Common myeloid progenitor, CD34-positive (primary cell): Measurements from ENCODE around the gene MUC22.
A peak's percentile ranks its signal among the peaks of the same experiment; 100 is the strongest.

ENCODE experiments used
- CTCF ChIA-PET: fragments of 350-600 bp; sonication (Branson Sonifier 250); formaldehyde crosslinking; loops from one replicate; lab custom pipeline; 2021; ENCODE audit warnings: antibody characterized with exemption; lab: Charles Lee
- POLR2A ChIA-PET: fragments of 350-600 bp; sonication (Branson Sonifier 250); formaldehyde crosslinking; loops from one replicate; lab custom pipeline; 2021; ENCODE audit warnings: antibody characterized with exemption; lab: Charles Lee
- DNase-seq, 3 donors: peaks; one replicate each; pipeline versions ENCODE4 v3.0.0 to v3.0.0-alpha.2; 2013
- H3K27ac ChIP-seq, 2 experiments: 1 replicate in 1 of 2; 2 replicates in 1 of 2; pipeline ENCODE4 v1.7.0; 2013; ENCODE audit warnings: inconsistent platforms in 2 of 2, low read length in 2 of 2, mild to moderate bottlenecking in 2 of 2, low read depth in 1 of 2, moderate library complexity in 1 of 2; ENCODE audit not compliant: severe bottlenecking in 2 of 2, insufficient read depth in 1 of 2, poor library complexity in 1 of 2
- H3K27me3 ChIP-seq, 5 experiments: replicated peaks in 2 of 5; 1 replicate in 3 of 5; 2 replicates in 2 of 5; pipeline versions ENCODE4 v1.6.1 to v1.7.0; 2013; ENCODE audit warnings: low read length in 4 of 5, mild to moderate bottlenecking in 2 of 5, moderate library complexity in 2 of 5, inconsistent platforms in 1 of 5; ENCODE audit not compliant: insufficient read depth in 5 of 5, control insufficient read depth in 4 of 5
- H3K36me3 ChIP-seq, 4 experiments: 1 replicate in 2 of 4; 2 replicates in 2 of 4; pipeline versions ENCODE4 v1.6.1 to v1.7.0; 2013; ENCODE audit warnings: low read length in 3 of 4, control low read depth in 1 of 4, mild to moderate bottlenecking in 1 of 4; ENCODE audit not compliant: control insufficient read depth in 4 of 4, insufficient read depth in 4 of 4
- H3K4me1 ChIP-seq, 4 experiments: 1 replicate in 3 of 4; 2 replicates in 1 of 4; pipeline versions ENCODE4 v1.6.1 to v1.7.1; 2013; ENCODE audit warnings: low read length in 3 of 4, mild to moderate bottlenecking in 3 of 4, control low read depth in 1 of 4, inconsistent platforms in 1 of 4, moderate library complexity in 1 of 4; ENCODE audit not compliant: control insufficient read depth in 4 of 4, insufficient read depth in 4 of 4; ENCODE audit errors: control extremely low read depth in 1 of 4
- H3K4me3 ChIP-seq, 7 experiments: 1 replicate in 4 of 7; 2 replicates in 3 of 7; pipeline versions ENCODE4 v1.5.1 to v1.7.0; 2013; ENCODE audit warnings: mild to moderate bottlenecking in 7 of 7, low read length in 6 of 7, moderate library complexity in 6 of 7, inconsistent platforms in 2 of 7, low read depth in 2 of 7, control low read depth in 1 of 7; ENCODE audit not compliant: insufficient read depth in 4 of 7, control insufficient read depth in 1 of 7; ENCODE audit errors: extremely low read depth in 1 of 7
- H3K9me3 ChIP-seq, 5 experiments: 1 replicate in 4 of 5; 2 replicates in 1 of 5; pipeline versions ENCODE4 v1.6.1 to v1.7.1; 2013; ENCODE audit warnings: low read length in 4 of 5, mild to moderate bottlenecking in 2 of 5, inconsistent platforms in 1 of 5, low read depth in 1 of 5, moderate library complexity in 1 of 5; ENCODE audit not compliant: control insufficient read depth in 4 of 5, insufficient read depth in 2 of 5; ENCODE audit errors: control extremely low read depth in 1 of 5
- WGBS: methylation state at CpG from one replicate; pipeline ENCODE4 v1.1.5; 2013; ENCODE audit not compliant: insufficient coverage; 5-methylcytosine and 5-hydroxymethylcytosine counted together

The MUC22 gene

GRCh38 chr6:30981942-30982772 lies 28.1 kb upstream of the MUC22 start:
- Histone ChIP-seq H3K27me3 (peaks cover 10 to 29% (median 12%) of the 10 kb centered on the region in 5 experiments), H3K36me3 (no peaks in the 10 kb centered on the region), H3K4me1 (peaks cover 0 to 3% (median 0%) of the 10 kb centered on the region in 4 experiments), H3K27ac (no peak overlapping the region), H3K9me3 (peaks cover 0 to 2% (median 0%) of the 10 kb centered on the region in 5 experiments), H3K4me3 (no peak overlapping the region)
- POLR2A ChIA-PET = no interaction called here
- no peak for DNase-seq
- WGBS = 37% methylated on average over 11 of the region's 13 CpGs
- CTCF ChIA-PET = interaction anchor here (1.2 to 1.9 kb wide), 2 partner anchors 63 to 67 kb away, joined by 3 to 6 read pairs; no protein-coding TSS in a partner anchor

- H3K36me3 ChIP-seq = no peaks in the 10 kb centered on the region
- H3K27me3 ChIP-seq = peaks cover 8 to 24% (median 12%) of the 10 kb centered on the region in 5 experiments
- no peaks in the 10 kb centered on the region for H3K9me3 ChIP-seq
- H3K4me3 ChIP-seq = no peak within 1 kb of the TSS
- ChIA-PET POLR2A (interaction anchor here (0.6 kb wide), 1 partner anchor 59 kb away, joined by 3 read pairs; no protein-coding TSS in a partner anchor), CTCF (interaction anchor here (0.5 to 1.9 kb wide), 4 partner anchors 13 to 1356 kb away, joined by 3 to 6 read pairs (median 3); no protein-coding TSS in a partner anchor)
- WGBS = 95% methylated on average over 6 of the region's 6 CpGs
- peaks cover 0 to 3% (median 0%) of the 10 kb centered on the region in 4 experiments for H3K4me1 ChIP-seq
- H3K27ac ChIP-seq = no peak within 1 kb of the TSS
- DNase-seq = no peak
Measured at GRCh38 chr6:30983439-30983838, 26.8 kb upstream of the MUC22 start, which contains the start of gene MUC21. MUC21 (plus strand) TSS chr6:30983718; CDS start chr6:30983959, 241 bp downstream.

GRCh38 chr6:30985490-30985889 lies 24.8 kb upstream of the MUC22 start:
- 89% methylated on average over 4 of the region's 5 CpGs for WGBS
- peaks cover 7 to 24% (median 12%) of the 10 kb centered on the region in 5 experiments for H3K27me3 ChIP-seq
- H3K36me3 ChIP-seq = no peaks in the 10 kb centered on the region
- H3K9me3 ChIP-seq = no peaks in the 10 kb centered on the region
- ChIA-PET POLR2A (no interaction called here), CTCF (no interaction called here)
- no peak for DNase-seq
- H3K4me3 ChIP-seq = no peak overlapping the region
- H3K27ac ChIP-seq = no peak overlapping the region
- peaks cover 0 to 3% (median 0%) of the 10 kb centered on the region in 4 experiments for H3K4me1 ChIP-seq

GRCh38 chr6:30987304-30987703 lies 23.0 kb upstream of the MUC22 start:
- Histone ChIP-seq H3K4me3 (no peak overlapping the region), H3K4me1 (peaks cover 0 to under 1% (median 0%) of the 10 kb centered on the region in 4 experiments), H3K27ac (no peak overlapping the region), H3K27me3 (peaks cover 5 to 19% (median 8%) of the 10 kb centered on the region in 5 experiments), H3K9me3 (no peaks in the 10 kb centered on the region), H3K36me3 (no peaks in the 10 kb centered on the region)
- 96% methylated on average over 5 of the region's 6 CpGs for WGBS
- POLR2A ChIA-PET = no interaction called here
- DNase-seq = no peak
- CTCF ChIA-PET = no interaction called here

- ChIA-PET POLR2A (no interaction called here), CTCF (interaction anchor here (0.5 kb wide), 1 partner anchor 63 kb away, joined by 5 read pairs; no protein-coding TSS in a partner anchor)
- Histone ChIP-seq H3K9me3 (no peaks in the 10 kb centered on the region), H3K27ac (no peak overlapping the region), H3K4me3 (no peak overlapping the region), H3K4me1 (no peaks in the 10 kb centered on the region), H3K27me3 (peaks cover 0 to 9% (median 4%) of the 10 kb centered on the region in 5 experiments), H3K36me3 (no peaks in the 10 kb centered on the region)
- 96% methylated on average over 8 of the region's 9 CpGs for WGBS
- peak in 2 of 3 donors; percentile 21 to 51 for DNase-seq
Measured at GRCh38 chr6:30988209-30988825, 22.0 kb upstream of the MUC22 start.

GRCh38 chr6:30990422-30991086 lies 19.7 kb upstream of the MUC22 start:
- H3K36me3 ChIP-seq = no peaks in the 10 kb centered on the region
- POLR2A ChIA-PET = no interaction called here
- no peaks in the 10 kb centered on the region for H3K9me3 ChIP-seq
- CTCF ChIA-PET = interaction anchor here (0.7 kb wide), 1 partner anchor 74 kb away, joined by 3 read pairs; no protein-coding TSS in a partner anchor
- no peaks in the 10 kb centered on the region for H3K27me3 ChIP-seq
- WGBS = 66% methylated on average over 7 of the region's 8 CpGs
- no peaks in the 10 kb centered on the region for H3K4me1 ChIP-seq
- peak in 2 of 3 donors; percentile 33 to 55 for DNase-seq
- no peak overlapping the region for H3K4me3 ChIP-seq
- H3K27ac ChIP-seq = no peak overlapping the region
